Amniotic epithelial cell (primary cell): Measurements from ENCODE around the gene MBP.

ENCODE experiments used
- DNase-seq: peaks from one replicate; pipeline ENCODE4 v3.0.0-alpha.2; 2010; ENCODE audit warnings: low read depth

Gene MBP

GRCh38 chr18:77047803-77048419, 84.7 kb downstream of the MBP start:
- DNase-seq = no peak

DNA sequence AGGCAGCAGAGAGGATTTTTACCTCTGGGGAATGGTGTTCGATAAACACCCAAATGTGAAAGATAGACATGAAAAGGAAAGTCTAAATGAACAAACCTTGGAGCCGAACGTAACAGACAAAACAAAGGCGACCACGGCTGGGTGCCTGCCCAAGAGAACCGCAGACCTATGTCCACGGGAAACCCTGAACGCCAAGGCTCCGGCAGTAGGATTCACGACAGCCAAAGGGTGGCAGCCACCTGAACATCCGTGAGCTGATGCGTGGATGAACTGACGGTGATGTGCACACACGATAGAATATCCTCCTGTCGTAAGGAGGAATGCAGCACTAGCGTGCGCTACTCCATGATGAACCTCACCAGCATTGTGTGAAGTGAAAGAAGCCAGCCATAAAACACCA, 85.6 kb downstream of the MBP start:
- no peak for DNase-seq

DNA sequence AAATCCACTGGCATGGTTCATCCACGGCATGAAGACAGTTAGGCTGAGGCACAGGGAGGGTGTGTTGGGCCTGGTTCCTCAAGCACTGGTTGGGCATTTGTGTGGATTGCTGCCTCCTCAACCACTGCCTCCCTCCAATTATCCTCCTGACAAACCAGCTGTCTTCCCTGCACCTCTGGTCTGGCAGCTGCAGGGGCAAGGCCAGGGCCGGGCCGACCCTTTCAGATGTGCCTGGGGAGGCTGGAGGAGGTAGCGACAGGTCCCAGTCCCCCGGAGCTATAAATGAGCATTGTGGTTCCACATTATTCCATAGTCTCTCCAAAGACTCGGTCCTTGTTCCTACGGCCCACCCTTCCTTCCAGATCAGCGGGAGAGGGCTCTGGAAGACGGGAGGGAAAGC, 86.2 kb downstream of the MBP start:
- DNase-seq = no peak

- no peak for DNase-seq
Observed at GRCh38 chr18:77045677-77046076, 86.9 kb downstream of the MBP start.

DNA sequence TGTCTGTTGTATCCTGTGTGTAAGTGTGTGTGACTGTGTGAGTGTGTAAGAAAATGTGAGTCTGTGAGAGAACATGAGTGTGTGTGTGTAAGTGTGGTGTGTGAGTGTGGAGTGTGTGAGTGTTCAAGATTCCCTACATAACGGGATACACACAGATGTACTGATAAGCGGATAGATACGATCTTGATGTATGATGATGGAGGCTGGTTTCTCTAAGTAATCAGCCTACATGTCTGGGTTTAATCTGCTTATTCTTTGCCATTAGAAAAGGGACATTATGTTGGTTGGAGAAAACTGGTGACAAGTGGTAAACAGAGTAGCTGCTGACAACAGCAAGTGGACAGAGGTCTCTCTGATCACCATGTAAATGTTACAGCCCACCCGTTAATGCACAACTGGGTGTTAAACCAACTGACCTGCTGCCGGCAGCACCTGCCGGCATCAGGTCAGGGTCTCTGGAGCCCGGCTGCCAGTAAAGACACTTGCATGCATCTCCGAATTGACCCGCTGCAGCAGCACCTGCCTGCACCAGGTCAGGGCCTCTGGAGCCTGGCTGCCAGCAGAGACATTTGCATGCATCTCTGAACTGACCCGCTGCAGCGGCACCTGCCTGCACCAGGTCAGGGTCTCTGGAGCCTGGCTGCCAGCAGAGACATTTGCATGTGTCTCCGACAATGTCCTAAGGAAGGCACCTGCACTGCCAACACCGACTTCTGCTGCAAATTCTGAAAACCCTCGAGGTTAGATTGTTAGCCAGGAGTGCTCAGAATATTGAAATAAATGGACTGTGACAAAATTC, 87.5 kb downstream of the MBP start:
- DNase-seq = no peak

- DNase-seq = peak; percentile 34
Observed at GRCh38 chr18:77043541-77044280, 88.9 kb downstream of the MBP start.

- no peak for DNase-seq
Observed at GRCh38 chr18:77042583-77042982, 90.0 kb downstream of the MBP start.

DNA sequence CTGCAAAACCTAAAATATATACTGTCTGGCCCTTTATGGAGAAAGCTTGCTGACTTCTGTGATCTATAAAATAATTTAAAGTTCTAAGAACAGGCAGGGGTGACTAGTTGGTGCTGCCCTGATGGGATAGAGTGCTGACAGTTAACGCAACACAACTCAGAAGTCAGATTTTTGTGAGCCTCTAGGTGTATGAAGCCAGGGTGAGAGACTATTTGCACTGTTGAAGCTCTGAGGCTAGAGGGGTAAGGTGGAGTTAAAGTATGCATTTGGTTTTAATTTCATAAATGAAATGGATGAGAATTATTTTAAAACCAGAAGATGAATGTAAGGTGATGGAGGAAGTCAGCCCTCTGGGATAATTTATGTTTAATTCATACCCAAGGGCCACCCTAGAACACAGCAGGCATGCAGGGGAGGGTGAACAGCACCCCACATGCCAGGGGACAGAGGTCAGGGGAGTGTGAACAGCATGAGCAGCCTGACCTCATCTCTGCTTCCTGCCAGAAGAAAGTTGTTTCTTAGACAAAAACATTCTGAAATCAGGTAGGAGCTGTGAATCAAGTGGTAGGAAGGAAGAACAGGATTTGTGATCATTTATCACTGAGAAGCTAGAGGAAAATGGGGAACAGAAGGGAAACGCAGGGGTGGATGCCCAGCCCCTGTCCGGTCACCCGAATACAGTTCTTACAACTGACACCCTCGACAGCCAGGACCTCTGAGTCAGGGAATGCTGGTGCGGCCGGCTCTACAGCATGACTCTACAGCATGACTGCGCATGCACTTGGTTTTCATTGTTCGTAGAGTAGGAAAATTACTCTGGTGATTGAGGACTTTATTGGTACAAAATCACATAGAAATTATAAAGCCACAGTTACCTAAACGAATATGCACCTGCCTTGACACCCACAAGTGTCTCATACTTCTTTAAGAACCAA, 93.1 kb downstream of the MBP start:
- no peak for DNase-seq

GRCh38 chr18:77038182-77038858, 94.3 kb downstream of the MBP start:
- no peak for DNase-seq

DNA sequence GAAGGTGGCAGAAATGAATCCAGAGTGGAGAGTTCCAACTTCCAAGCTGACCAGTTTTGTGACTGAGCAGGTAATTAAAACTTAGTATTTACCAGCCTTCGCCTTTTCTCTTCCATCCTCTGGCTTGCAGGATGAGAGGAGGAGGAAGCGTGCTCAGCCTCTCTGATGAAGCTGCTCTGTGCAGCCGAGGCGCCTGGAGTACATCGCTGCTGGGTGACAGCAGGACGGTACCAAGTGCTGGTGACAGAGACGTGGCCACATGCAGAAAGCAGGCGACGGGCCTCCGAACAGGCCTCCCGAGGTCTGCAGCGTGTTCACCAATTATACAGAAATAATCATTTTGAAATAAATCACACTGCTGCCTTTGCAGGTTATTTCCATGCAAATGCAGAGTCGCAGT, 95.0 kb downstream of the MBP start:
- no peak for DNase-seq

- no peak for DNase-seq
Observed at GRCh38 chr18:77035380-77036187, 97.0 kb downstream of the MBP start.

DNA sequence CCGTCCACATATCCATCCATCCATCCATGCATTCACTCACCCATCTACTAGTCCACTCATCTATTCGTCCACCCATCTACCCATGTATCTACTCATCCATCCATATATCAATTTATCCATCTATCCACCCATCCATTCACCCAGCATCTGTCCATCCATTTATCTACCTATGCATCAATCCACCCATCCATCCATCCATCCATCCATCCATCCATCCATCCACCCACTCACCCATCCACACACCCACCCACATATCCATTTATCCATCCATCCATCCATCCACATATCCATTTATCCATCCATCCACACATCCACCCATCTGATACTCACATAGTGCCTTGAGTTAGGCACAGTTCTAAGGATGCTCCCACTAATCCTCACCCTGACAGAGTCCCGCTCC, 99.0 kb downstream of the MBP start:
- DNase-seq = no peak

GRCh38 chr18:77032181-77032701, 100.3 kb downstream of the MBP start:
- DNase-seq = no peak

- no peak for DNase-seq
Observed at GRCh38 chr18:77031662-77032061, 100.9 kb downstream of the MBP start.

- no peak for DNase-seq
Observed at GRCh38 chr18:77030201-77030600, 102.4 kb downstream of the MBP start.

GRCh38 chr18:77025831-77026363, 106.7 kb downstream of the MBP start:
- DNase-seq = no peak

DNA sequence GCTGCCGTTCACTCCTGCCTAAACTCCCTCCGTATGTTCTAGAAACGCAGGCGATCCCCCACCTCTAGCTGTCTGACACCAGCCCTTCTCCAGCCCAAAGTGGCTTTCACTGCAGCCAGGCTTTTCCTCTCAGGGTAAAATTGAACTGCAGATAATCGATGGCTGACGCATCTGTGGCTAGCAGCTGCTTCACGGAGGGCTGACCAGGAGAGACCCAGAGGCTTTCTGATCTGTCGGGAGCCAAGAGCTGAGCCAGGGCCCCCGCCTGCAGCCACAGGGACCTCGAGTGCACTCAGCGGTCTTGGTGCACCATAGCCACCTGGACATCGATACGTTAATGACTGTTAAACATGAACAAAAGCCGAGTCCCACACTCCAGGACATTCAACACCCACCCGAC, 107.5 kb downstream of the MBP start:
- no peak for DNase-seq

GRCh38 chr18:77024476-77024875, 108.1 kb downstream of the MBP start:
- DNase-seq = no peak

DNA sequence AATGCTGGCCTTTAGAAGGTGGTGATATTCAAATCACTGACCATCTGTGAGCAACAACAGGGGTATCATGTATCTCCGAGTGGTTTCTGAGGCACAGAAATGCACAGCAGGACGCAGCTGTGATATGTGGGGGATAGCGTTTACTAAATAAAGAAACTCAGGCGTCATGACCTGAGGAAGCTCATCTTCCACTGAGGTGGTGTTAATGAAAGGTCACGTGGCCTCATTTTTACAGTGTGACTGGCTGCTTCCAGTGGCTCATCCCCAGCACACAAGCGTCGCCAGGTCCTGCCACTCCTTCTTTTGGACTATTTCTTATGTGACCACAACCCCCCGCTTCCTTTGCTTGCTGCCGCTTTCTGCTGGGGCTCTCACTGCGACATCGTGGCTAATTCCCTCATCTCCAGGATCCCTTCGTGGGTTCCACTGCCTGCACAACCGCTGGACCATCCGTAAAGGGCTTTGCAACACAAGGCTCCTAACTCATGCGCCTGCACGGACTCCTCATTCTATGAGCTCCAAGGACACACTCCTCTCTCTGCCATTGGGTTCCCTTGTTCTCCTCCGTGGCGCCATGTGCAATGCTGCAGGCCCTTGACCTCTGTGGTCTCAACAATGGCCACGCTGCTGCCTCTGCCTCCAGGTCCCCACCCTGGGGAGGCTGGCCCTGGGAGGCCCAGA, 109.3 kb downstream of the MBP start:
- no peak for DNase-seq
